ENCODE data around the gene PTGFRN. TPM values are rescaled to one million over a fixed set of nuclear protein-coding genes. Genes with fewer than 3 reads are reported as not detected.

Gene PTGFRN
- total RNA-seq, 5 donors from 2014 or later (not counting 1 experiment from before 2014, with no cell fraction given): 0.53 to 0.79 (median 0.63) TPM

GRCh38 chr1:116999596-116999995 lies 89.9 kb downstream of the PTGFRN start:
- POLR2A ChIA-PET: no interaction called here
- H3K4me3 Mint-ChIP-seq: no peak overlapping the region
- WGBS (ENCODE audit: insufficient coverage): 83% methylated on average over 3 of the region's 3 CpGs

DNA sequence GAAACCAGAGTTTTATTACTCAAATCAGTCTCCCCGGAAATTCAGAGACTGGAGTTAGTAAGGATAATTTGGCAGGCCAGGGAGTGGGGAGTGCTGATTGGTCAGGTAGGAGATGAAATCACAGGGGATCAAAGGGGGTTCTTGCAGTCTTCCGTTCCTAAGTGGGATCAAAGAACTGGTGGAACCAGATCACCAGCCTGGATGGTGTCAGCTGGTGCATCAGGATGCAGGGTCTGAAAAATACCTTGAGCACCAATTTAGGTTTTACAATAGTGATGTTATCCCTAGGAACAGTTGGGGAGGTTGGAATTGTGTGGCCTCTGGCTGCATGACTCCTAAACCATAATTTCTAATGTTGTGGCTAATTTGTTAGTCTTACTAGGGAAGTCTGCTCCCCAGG lies 90.4 kb downstream of the PTGFRN start:
- Mint-ChIP-seq H3K27me3 (no peaks in the 10 kb centered on the region), H3K4me3 (no peak overlapping the region), H3K27ac (peak overlapping the region; percentile 90 to 93), H3K36me3 (no peaks in the 10 kb centered on the region), H3K9me3 (peaks cover 0 to 5% (median 0%) of the 10 kb centered on the region in 3 donors), H3K4me1 (peaks cover 47 to 55% (median 47%) of the 10 kb centered on the region in 3 donors)
- no peak for DNase-seq
- ChIA-PET POLR2A (no interaction called here), CTCF (no interaction called here)
- no peaks in the 10 kb centered on the region for H3K9me3 ChIP-seq
- 84% methylated on average over 2 of the region's 2 CpGs for WGBS (ENCODE audit: insufficient coverage)
- ATAC-seq (replicated peaks in 1 of 4): no peak
- H3K36me3 ChIP-seq (ENCODE audit: control insufficient read depth in 2 of 2, extremely low read depth in 1 of 2, insufficient read depth in 1 of 2, low read length in 1 of 2): no peaks in the 10 kb centered on the region
- peaks cover 6 to 39% of the 10 kb centered on the region in 2 experiments for H3K4me1 ChIP-seq (ENCODE audit: control insufficient read depth in 1 of 2, extremely low read depth in 1 of 2, insufficient read depth in 2 of 2, low read length in 2 of 2)
- no peak overlapping the region for H3K4me3 ChIP-seq (ENCODE audit: control insufficient read depth in 1 of 2, extremely low read depth in 1 of 2, low read length in 1 of 2)
- H3K27ac ChIP-seq (ENCODE audit: low read length): peak overlapping the region; percentile 60
- H3K27me3 ChIP-seq (replicated peaks in 1 of 2; ENCODE audit: control insufficient read depth in 2 of 2, extremely low read depth in 1 of 2, insufficient read depth in 2 of 2, low read length in 1 of 2): no peaks in the 10 kb centered on the region

More at GRCh38 chr1:116999596-116999995, 89.9 kb downstream of the PTGFRN start:
- no peaks in the 10 kb centered on the region for H3K27me3 Mint-ChIP-seq
- peaks cover 0 to 5% (median 0%) of the 10 kb centered on the region in 3 donors for H3K9me3 Mint-ChIP-seq
- peak overlapping the region; percentile 90 to 93 for H3K27ac Mint-ChIP-seq
- ATAC-seq (replicated peaks in 1 of 4): no peak
- Histone ChIP-seq H3K27me3 (replicated peaks in 1 of 2; ENCODE audit: control insufficient read depth in 2 of 2, extremely low read depth in 1 of 2, insufficient read depth in 2 of 2, low read length in 1 of 2) (no peaks in the 10 kb centered on the region), H3K4me1 (ENCODE audit: control insufficient read depth in 1 of 2, extremely low read depth in 1 of 2, insufficient read depth in 2 of 2, low read length in 2 of 2) (peaks cover 6 to 36% of the 10 kb centered on the region in 2 experiments), H3K4me3 (ENCODE audit: control insufficient read depth in 1 of 2, extremely low read depth in 1 of 2, low read length in 1 of 2) (no peak overlapping the region), H3K27ac (ENCODE audit: low read length) (no peak overlapping the region), H3K9me3 (no peaks in the 10 kb centered on the region), H3K36me3 (ENCODE audit: control insufficient read depth in 2 of 2, extremely low read depth in 1 of 2, insufficient read depth in 1 of 2, low read length in 1 of 2) (no peaks in the 10 kb centered on the region)
- CTCF ChIA-PET: interaction anchor here in 1 of 2 donors (0.6 kb wide), 1 partner anchor 50 kb away, joined by 3 read pairs; no protein-coding TSS in a partner anchor
- no peak for DNase-seq
- H3K36me3 Mint-ChIP-seq: no peaks in the 10 kb centered on the region
- H3K4me1 Mint-ChIP-seq: peaks cover 43 to 49% (median 44%) of the 10 kb centered on the region in 3 donors

- H3K4me1 ChIP-seq (ENCODE audit: control insufficient read depth in 1 of 2, extremely low read depth in 1 of 2, insufficient read depth in 2 of 2, low read length in 2 of 2): peaks cover 6 to 45% of the 10 kb centered on the region in 2 experiments
- Mint-ChIP-seq H3K9me3 (peaks cover 0 to 5% (median 0%) of the 10 kb centered on the region in 3 donors), H3K27me3 (no peaks in the 10 kb centered on the region), H3K36me3 (no peaks in the 10 kb centered on the region), H3K4me1 (peaks cover 57 to 67% (median 58%) of the 10 kb centered on the region in 3 donors), H3K4me3 (peak within 1 kb of the TSS; percentile 34 to 67 (median 54)), H3K27ac (peak within 1 kb of the TSS; percentile 90 to 93)
- no peaks in the 10 kb centered on the region for H3K27me3 ChIP-seq (replicated peaks in 1 of 2; ENCODE audit: control insufficient read depth in 2 of 2, extremely low read depth in 1 of 2, insufficient read depth in 2 of 2, low read length in 1 of 2)
- H3K9me3 ChIP-seq: no peaks in the 10 kb centered on the region
- WGBS (ENCODE audit: insufficient coverage): 20% methylated on average over 1 of the region's 3 CpGs
- DNase-seq (no peak), ATAC-seq (replicated peaks in 1 of 4) (peak; percentile 71 to 79 (median 78))
- H3K27ac ChIP-seq (ENCODE audit: low read length): peak within 1 kb of the TSS; percentile 63
- ChIA-PET POLR2A (interaction anchor here in 1 of 2 donors (0.6 kb wide), 1 partner anchor 59 kb away, joined by 3 read pairs; the partner anchor contains the start of gene TTF2), CTCF (interaction anchor here (1.0 to 1.4 kb wide), 3 partner anchors 59 to 275 kb away, joined by 3 to 4 read pairs (median 3); partner anchors contain the start of gene TTF2 (in 1 of the 2))
- peak within 1 kb of the TSS in 1 of 2 donors; percentile 3 for H3K4me3 ChIP-seq (ENCODE audit: control insufficient read depth in 1 of 2, extremely low read depth in 1 of 2, low read length in 1 of 2)
- no peaks in the 10 kb centered on the region for H3K36me3 ChIP-seq (ENCODE audit: control insufficient read depth in 2 of 2, extremely low read depth in 1 of 2, insufficient read depth in 1 of 2, low read length in 1 of 2)
Measured at GRCh38 chr1:117001254-117001927, 91.7 kb downstream of the PTGFRN start, which contains the start of gene CD101. Gene CD101 (plus strand): TSS chr1:117001760. CDS start chr1:117001818, 58 bp downstream.

DNA sequence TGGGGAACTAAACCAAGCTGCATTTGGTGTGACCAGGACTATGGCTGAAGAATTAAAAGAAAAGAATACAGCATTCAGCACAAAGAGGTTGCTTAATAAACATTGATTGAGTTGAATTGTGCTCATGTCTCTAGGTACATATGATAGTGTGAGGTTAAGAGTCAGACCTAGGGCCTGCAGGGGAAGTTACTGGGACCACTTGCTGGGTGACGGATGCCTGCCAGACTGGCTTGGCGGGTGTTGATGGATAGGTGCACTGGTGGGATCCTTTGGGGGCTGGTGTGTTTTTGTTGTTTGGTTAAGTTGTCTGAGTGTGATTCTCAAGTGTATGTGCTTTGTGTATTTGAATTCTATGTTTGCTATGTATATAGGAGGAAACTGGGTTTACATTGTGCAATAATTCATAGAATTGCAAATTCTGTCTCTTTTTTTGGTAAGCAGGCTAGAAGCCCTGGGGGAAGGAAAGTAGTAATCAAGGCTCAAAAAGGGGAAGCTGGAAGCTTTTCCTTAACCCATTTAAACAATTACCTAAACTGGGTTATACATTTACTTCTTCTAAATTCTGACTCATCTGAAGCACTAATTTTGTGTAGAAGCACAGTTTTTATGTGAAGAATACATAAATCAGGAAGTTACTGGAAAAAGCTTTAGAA lies 93.6 kb downstream of the PTGFRN start:
- CTCF ChIA-PET: no interaction called here
- DNase-seq: no peak
- Histone ChIP-seq H3K4me1 (ENCODE audit: control insufficient read depth in 1 of 2, extremely low read depth in 1 of 2, insufficient read depth in 2 of 2, low read length in 2 of 2) (peaks cover 9 to 58% of the 10 kb centered on the region in 2 experiments), H3K36me3 (ENCODE audit: control insufficient read depth in 2 of 2, extremely low read depth in 1 of 2, insufficient read depth in 1 of 2, low read length in 1 of 2) (no peaks in the 10 kb centered on the region), H3K27ac (ENCODE audit: low read length) (peak overlapping the region; percentile 63), H3K9me3 (no peaks in the 10 kb centered on the region), H3K4me3 (ENCODE audit: control insufficient read depth in 1 of 2, extremely low read depth in 1 of 2, low read length in 1 of 2) (peak overlapping the region; percentile 7 to 47), H3K27me3 (replicated peaks in 1 of 2; ENCODE audit: control insufficient read depth in 2 of 2, extremely low read depth in 1 of 2, insufficient read depth in 2 of 2, low read length in 1 of 2) (no peaks in the 10 kb centered on the region)
- Mint-ChIP-seq H3K27ac (peak overlapping the region; percentile 76 to 83), H3K9me3 (peaks cover 0 to 5% (median 0%) of the 10 kb centered on the region in 3 donors), H3K27me3 (no peaks in the 10 kb centered on the region), H3K4me1 (peaks cover 70 to 83% (median 73%) of the 10 kb centered on the region in 3 donors), H3K36me3 (no peaks in the 10 kb centered on the region), H3K4me3 (peak overlapping the region in 2 of 3 donors; percentile 15 to 41)
- 92% methylated on average over 2 of the region's 2 CpGs for WGBS (ENCODE audit: insufficient coverage)
- POLR2A ChIA-PET: no interaction called here
- no peak for ATAC-seq (replicated peaks in 1 of 4)

DNA sequence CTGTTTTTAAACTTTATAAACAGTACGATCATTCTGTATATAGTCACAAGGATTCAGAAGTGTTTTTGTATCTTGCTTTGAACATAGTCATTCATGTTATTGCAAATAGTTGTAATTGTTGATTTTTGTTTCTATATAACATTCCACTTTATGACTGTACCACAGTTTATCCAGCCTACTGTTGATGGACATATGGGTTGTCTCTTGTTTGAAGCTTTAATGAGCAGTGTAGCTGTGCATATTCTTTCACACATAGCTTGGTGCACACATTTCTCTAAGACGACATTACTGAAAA lies 98.0 kb downstream of the PTGFRN start:
- ATAC-seq (replicated peaks in 1 of 4): no peak
- no CpG with 5 or more reads among the region's 2 CpGs for WGBS (ENCODE audit: insufficient coverage)

GRCh38 chr1:117008656-117009055 lies 98.9 kb downstream of the PTGFRN start:
- no peaks in the 10 kb centered on the region for H3K27me3 Mint-ChIP-seq
- H3K4me1 Mint-ChIP-seq: peaks cover 59 to 73% (median 66%) of the 10 kb centered on the region in 3 donors
- ChIA-PET POLR2A (interaction anchor here in 1 of 2 donors (1.5 kb wide), 1 partner anchor 22 kb away, joined by 7 read pairs; no protein-coding TSS in a partner anchor), CTCF (interaction anchor here (0.6 to 1.5 kb wide), 2 partner anchors 92 to 239 kb away, joined by 3 to 4 read pairs; no protein-coding TSS in a partner anchor)
- Histone ChIP-seq H3K9me3 (no peaks in the 10 kb centered on the region), H3K4me3 (ENCODE audit: control insufficient read depth in 1 of 2, extremely low read depth in 1 of 2, low read length in 1 of 2) (no peak overlapping the region), H3K27ac (ENCODE audit: low read length) (peak overlapping the region; percentile 58), H3K4me1 (ENCODE audit: control insufficient read depth in 1 of 2, extremely low read depth in 1 of 2, insufficient read depth in 2 of 2, low read length in 2 of 2) (peaks cover 18 to 48% of the 10 kb centered on the region in 2 experiments), H3K27me3 (replicated peaks in 1 of 2; ENCODE audit: control insufficient read depth in 2 of 2, extremely low read depth in 1 of 2, insufficient read depth in 2 of 2, low read length in 1 of 2) (no peaks in the 10 kb centered on the region), H3K36me3 (ENCODE audit: control insufficient read depth in 2 of 2, extremely low read depth in 1 of 2, insufficient read depth in 1 of 2, low read length in 1 of 2) (no peaks in the 10 kb centered on the region)
- ATAC-seq (replicated peaks in 1 of 4) (no peak), DNase-seq (no peak)
- H3K9me3 Mint-ChIP-seq: no peaks in the 10 kb centered on the region
- WGBS (ENCODE audit: insufficient coverage): 33% methylated on average over 2 of the region's 2 CpGs
- H3K36me3 Mint-ChIP-seq: peaks cover 11% of the 10 kb centered on the region
- H3K27ac Mint-ChIP-seq: peak overlapping the region; percentile 89 to 94
- H3K4me3 Mint-ChIP-seq: peak overlapping the region in 2 of 3 donors; percentile 18 to 73

More for the DNA sequence above, 98.0 kb downstream of the PTGFRN start:
- Histone ChIP-seq H3K9me3 (no peaks in the 10 kb centered on the region), H3K4me1 (ENCODE audit: control insufficient read depth in 1 of 2, extremely low read depth in 1 of 2, insufficient read depth in 2 of 2, low read length in 2 of 2) (peaks cover 18 to 51% of the 10 kb centered on the region in 2 experiments), H3K36me3 (ENCODE audit: control insufficient read depth in 2 of 2, extremely low read depth in 1 of 2, insufficient read depth in 1 of 2, low read length in 1 of 2) (no peaks in the 10 kb centered on the region), H3K27me3 (replicated peaks in 1 of 2; ENCODE audit: control insufficient read depth in 2 of 2, extremely low read depth in 1 of 2, insufficient read depth in 2 of 2, low read length in 1 of 2) (no peaks in the 10 kb centered on the region), H3K27ac (ENCODE audit: low read length) (peak overlapping the region; percentile 67), H3K4me3 (ENCODE audit: control insufficient read depth in 1 of 2, extremely low read depth in 1 of 2, low read length in 1 of 2) (no peak overlapping the region)
- ChIA-PET POLR2A (interaction anchor here in 1 of 2 donors (0.6 to 0.7 kb wide), 3 partner anchors 117 to 535 kb away, joined by 3 to 5 read pairs (median 4); no protein-coding TSS in a partner anchor), CTCF (interaction anchor here in 1 of 2 donors (0.7 kb wide), 1 partner anchor 343 kb away, joined by 3 read pairs; no protein-coding TSS in a partner anchor)
- Mint-ChIP-seq H3K27me3 (no peaks in the 10 kb centered on the region), H3K9me3 (no peaks in the 10 kb centered on the region), H3K4me1 (peaks cover 62 to 76% (median 69%) of the 10 kb centered on the region in 3 donors), H3K4me3 (peak overlapping the region in 2 of 3 donors; percentile 37 to 73), H3K27ac (peak overlapping the region; percentile 76 to 82), H3K36me3 (peaks cover 11% of the 10 kb centered on the region)
- no peak for DNase-seq

Measured in T-cell (primary cell).